H9 (cell line): ENCODE data around the gene SPHKAP. TPM values are rescaled to one million over a fixed set of nuclear protein-coding genes. Genes with fewer than 3 reads are reported as not detected.

Experiments used
- DNase-seq: peaks from one replicate; pipeline ENCODE4 v3.0.0-alpha.2; 2017
- H2AFZ ChIP-seq: one replicate; pipeline ENCODE4 v1.6.1; 2013; ENCODE audit warnings: mild to moderate bottlenecking, low read length, control low read depth, moderate library complexity
- H2AK5ac ChIP-seq: 2 replicates; pipeline ENCODE4 v1.6.1; 2013; ENCODE audit warnings: low read length, control low read depth, mixed read lengths; ENCODE audit not compliant: insufficient read length
- H2BK120ac ChIP-seq: one replicate; pipeline ENCODE4 v1.6.1; 2013; ENCODE audit warnings: low read depth, mild to moderate bottlenecking, low read length, control low read depth, inconsistent platforms; ENCODE audit not compliant: poor library complexity, severe bottlenecking
- H2BK12ac ChIP-seq: 2 replicates; pipeline ENCODE4 v1.6.1; 2013; ENCODE audit warnings: low read length, control low read depth, mixed read lengths, low read depth; ENCODE audit not compliant: insufficient read length
- H2BK15ac ChIP-seq: 2 replicates; pipeline ENCODE4 v1.6.1; 2013; ENCODE audit warnings: low read depth, low read length, control low read depth
- H2BK20ac ChIP-seq: one replicate; pipeline ENCODE4 v1.6.1; 2013; ENCODE audit warnings: low read depth, mild to moderate bottlenecking, low read length, control low read depth, inconsistent platforms; ENCODE audit not compliant: poor library complexity, severe bottlenecking
- H2BK5ac ChIP-seq: 2 replicates; pipeline ENCODE4 v1.6.1; 2013; ENCODE audit warnings: low read length, control low read depth, mixed read lengths; ENCODE audit not compliant: insufficient read length
- H3K14ac ChIP-seq: 2 replicates; pipeline ENCODE4 v1.6.1; 2013; ENCODE audit warnings: low read length, control low read depth; ENCODE audit not compliant: insufficient read depth
- H3K18ac ChIP-seq: 2 replicates; pipeline ENCODE4 v1.6.1; 2013; ENCODE audit warnings: low read depth, mild to moderate bottlenecking, mixed read lengths, low read length, control low read depth; ENCODE audit not compliant: insufficient read length
- H3K23ac ChIP-seq: 2 replicates; pipeline ENCODE4 v1.6.1; 2013; ENCODE audit warnings: low read length, control low read depth, mixed read lengths, low read depth; ENCODE audit not compliant: insufficient read length
- H3K23me2 ChIP-seq: 2 replicates; pipeline ENCODE4 v1.6.1; 2013; ENCODE audit warnings: low read depth, mild to moderate bottlenecking, mixed read lengths, low read length, control low read depth; ENCODE audit not compliant: insufficient read length, poor library complexity, severe bottlenecking
- H3K27ac ChIP-seq: 2 replicates; pipeline ENCODE4 v1.5.1; 2013; ENCODE audit warnings: low read length, control low read depth, mixed read lengths, low read depth; ENCODE audit not compliant: insufficient read length
- H3K27me3 ChIP-seq: 2 replicates; pipeline ENCODE4 v1.6.1; 2013; ENCODE audit warnings: low read length, control low read depth, inconsistent platforms; ENCODE audit not compliant: insufficient read depth
- H3K4ac ChIP-seq: 2 replicates; pipeline ENCODE4 v1.6.1; 2013; ENCODE audit warnings: low read depth, mild to moderate bottlenecking, control low read depth, inconsistent platforms, low read length, moderate library complexity
- H3K4me1 ChIP-seq: 2 replicates; pipeline ENCODE4 v1.6.1; 2013; ENCODE audit warnings: low read length, control low read depth, inconsistent platforms; ENCODE audit not compliant: insufficient read depth
- H3K4me2 ChIP-seq: 2 replicates; pipeline ENCODE4 v1.6.1; 2013; ENCODE audit warnings: low read length, control low read depth, mixed read lengths; ENCODE audit not compliant: insufficient read length, insufficient read depth
- H3K56ac ChIP-seq: 2 replicates; pipeline ENCODE4 v1.6.1; 2013; ENCODE audit warnings: low read depth, mild to moderate bottlenecking, mixed read lengths, low read length, control low read depth; ENCODE audit not compliant: insufficient read length
- H3K79me1 ChIP-seq: 2 replicates; pipeline ENCODE4 v1.6.1; 2013; ENCODE audit warnings: low read depth, mild to moderate bottlenecking, moderate library complexity, low read length, control low read depth, inconsistent platforms; ENCODE audit not compliant: insufficient read depth, poor library complexity, severe bottlenecking
- H3K79me2 ChIP-seq: 2 replicates; pipeline ENCODE4 v1.6.1; 2013; ENCODE audit warnings: low read length, control low read depth, inconsistent platforms; ENCODE audit not compliant: insufficient read depth
- H3K9ac ChIP-seq: 2 replicates; pipeline ENCODE4 v1.6.1; 2013; ENCODE audit warnings: low read length, control low read depth, mixed read lengths; ENCODE audit not compliant: insufficient read length; ENCODE audit errors: extremely low read depth
- H3K9me3 ChIP-seq: one replicate; pipeline ENCODE4 v1.6.1; 2013; ENCODE audit warnings: low read depth, low read length, inconsistent platforms; ENCODE audit not compliant: control insufficient read depth
- H3T11ph ChIP-seq: one replicate; pipeline ENCODE4 v1.6.1; 2013; ENCODE audit warnings: mild to moderate bottlenecking, low read length, control low read depth, inconsistent platforms
- H4K20me1 ChIP-seq: one replicate; pipeline ENCODE4 v1.6.1; 2013; ENCODE audit not compliant: control insufficient read depth, insufficient read length, insufficient read depth
- H4K5ac ChIP-seq: 2 replicates; pipeline ENCODE4 v1.6.1; 2013; ENCODE audit warnings: low read depth, mild to moderate bottlenecking, mixed read lengths, low read length, control low read depth; ENCODE audit not compliant: insufficient read length
- H4K8ac ChIP-seq: replicated peaks from 2 replicates; pipeline ENCODE4 v1.6.1; 2013; ENCODE audit warnings: low read length, control low read depth, mixed read lengths, low read depth; ENCODE audit not compliant: insufficient read length
- H4K91ac ChIP-seq: 2 replicates; pipeline ENCODE4 v1.6.1; 2013; ENCODE audit warnings: low read depth, mild to moderate bottlenecking, moderate library complexity, mixed read lengths, low read length, control low read depth; ENCODE audit not compliant: insufficient read length
- H3K27ac Mint-ChIP-seq, 3 experiments: 2 replicates in 2 of 3; 3 replicates in 1 of 3; pipeline ENCODE4 v1.8.0; 2020 to 2021; ENCODE audit warnings: mixed read lengths in 3 of 3, mild to moderate bottlenecking in 1 of 3, moderate library complexity in 1 of 3
- H3K27me3 Mint-ChIP-seq: 2 replicates; pipeline ENCODE4 v1.8.0; 2021; ENCODE audit warnings: low read depth, mild to moderate bottlenecking, moderate library complexity, mixed read lengths
- H3K36me3 Mint-ChIP-seq, 3 experiments: 2 replicates in 2 of 3; 3 replicates in 1 of 3; pipeline ENCODE4 v1.8.0; 2020 to 2021; ENCODE audit warnings: low read depth in 3 of 3, mixed read lengths in 3 of 3; ENCODE audit not compliant: insufficient read depth in 1 of 3
- H3K4me1 Mint-ChIP-seq, 2 experiments: 2 replicates each; pipeline ENCODE4 v1.8.0; 2020; ENCODE audit warnings: mixed read lengths in 2 of 2
- H3K4me3 Mint-ChIP-seq, 2 experiments: 2 replicates in 1 of 2; 3 replicates in 1 of 2; pipeline ENCODE4 v1.8.0; 2020 to 2021; ENCODE audit warnings: mild to moderate bottlenecking in 2 of 2, mixed read lengths in 2 of 2, moderate library complexity in 1 of 2
- H3K9me3 Mint-ChIP-seq, 2 experiments: 2 replicates in 1 of 2; 3 replicates in 1 of 2; pipeline ENCODE4 v1.8.0; 2020; ENCODE audit warnings: mild to moderate bottlenecking in 2 of 2, mixed read lengths in 2 of 2, moderate library complexity in 1 of 2
- CTCF ChIP-seq: fragments of 200-600 bp; sonication (generic); conservative IDR thresholded peaks from 3 replicates; pipeline ENCODE4 v1.8.0; 2021; ENCODE audit warnings: antibody characterized with exemption, mild to moderate bottlenecking
- WGBS: extraction: QIAGEN DNeasy Blood & Tissue Kit; methylation state at CpG from one replicate; pipeline ENCODE4 v1.1.7; 2013; ENCODE audit warnings: missing lambda C conversion rate, low lambda C conversion rate, mixed read lengths; ENCODE audit not compliant: insufficient read length; ENCODE audit errors: extremely low coverage; 5-methylcytosine and 5-hydroxymethylcytosine counted together
- total RNA-seq: library from RNA; stranded (reverse); gene quantifications from 2 replicates; pipeline ENCODE4 v1.2.1, GENCODE V29; 2021

The SPHKAP gene
- total RNA-seq, 1 experiment from 2014 or later: not detected

GRCh38 chr2:228197504-228197903 lies 16.0 kb upstream of the SPHKAP start:
- no peak overlapping the region for H3K14ac ChIP-seq
- Mint-ChIP-seq H3K9me3 (peaks cover 2 to 7% of the 10 kb centered on the region in 2 experiments; a peak in 3 of 5 replicates), H3K27me3 (no peaks in the 10 kb centered on the region; the same call in 1 of the 2 replicates), H3K27ac (no peak overlapping the region), H3K36me3 (0 out of 7 replicates have a peak, but pooled peaks cover 0 to 1% (median 0%) of the 10 kb centered on the region in 3 experiments), H3K4me1 (no peaks in the 10 kb centered on the region), H3K4me3 (no peak overlapping the region)
- H3K4me2 ChIP-seq: no peak overlapping the region
- H2BK5ac ChIP-seq: no peak overlapping the region
- H3K9me3 ChIP-seq: no peaks in the 10 kb centered on the region
- H4K5ac ChIP-seq: no peak overlapping the region
- no peak overlapping the region for H3K23ac ChIP-seq
- H4K91ac ChIP-seq: no peak overlapping the region
- H4K20me1 ChIP-seq: no peaks in the 10 kb centered on the region
- H3K27me3 ChIP-seq: no peaks in the 10 kb centered on the region
- no peak overlapping the region for H3K4ac ChIP-seq
- DNase-seq: no peak
- H3K27ac ChIP-seq: no peak overlapping the region
- H3K79me1 ChIP-seq: no peaks in the 10 kb centered on the region
- no peak overlapping the region for H3K56ac ChIP-seq
- H3K79me2 ChIP-seq: no peaks in the 10 kb centered on the region
- H2BK20ac ChIP-seq: no peak overlapping the region
- no peak overlapping the region for H2BK12ac ChIP-seq
- no peak overlapping the region for H2BK120ac ChIP-seq
- no peak overlapping the region for H2AK5ac ChIP-seq
- H4K8ac ChIP-seq: no peak overlapping the region
- H3K9ac ChIP-seq: no peak overlapping the region
- WGBS: no CpG with 5 or more reads among the region's 2 CpGs
- no peak overlapping the region for H3T11ph ChIP-seq
- H2BK15ac ChIP-seq: no peak overlapping the region
- no peak overlapping the region for H3K18ac ChIP-seq
- no peak overlapping the region for H2AFZ ChIP-seq
- H3K23me2 ChIP-seq: no peaks in the 10 kb centered on the region
- no peaks in the 10 kb centered on the region for H3K4me1 ChIP-seq
- no peak for TF ChIP-seq CTCF
